HG02763 (cell line): ENCODE results near the gene P2RX7.

Source experiments
- ATAC-seq: cut with Tn5 transposase; IDR thresholded peaks from one replicate; pipeline ENCODE4 v1.9.1; 2021; ENCODE audit warnings: mild to moderate bottlenecking, moderate library complexity; ENCODE audit not compliant: unreplicated experiment

The P2RX7 gene

GRCh38 chr12:121110211-121110940, 22.3 kb upstream of the P2RX7 start:
- ATAC-seq, result peak; percentile 64

DNA sequence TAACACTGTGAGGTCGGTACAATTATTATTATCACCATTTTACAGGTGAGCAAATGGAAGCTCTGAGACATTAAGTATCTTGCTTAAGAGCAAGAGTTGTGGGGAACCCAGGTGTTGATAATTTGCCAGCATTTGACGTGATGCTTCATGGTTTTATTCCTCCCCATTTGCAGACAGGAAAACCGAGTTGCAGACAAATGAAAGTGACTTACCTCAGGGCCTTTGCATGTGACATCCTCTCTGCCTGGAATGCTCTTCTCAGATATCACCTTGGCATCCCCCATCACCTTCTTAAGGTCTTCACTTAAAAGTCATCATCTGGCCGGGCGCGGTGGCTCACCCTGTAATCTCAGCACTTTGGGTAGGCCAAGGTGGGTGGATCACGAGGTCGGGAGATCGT, 21.0 kb upstream of the P2RX7 start:
- no peak for ATAC-seq

DNA sequence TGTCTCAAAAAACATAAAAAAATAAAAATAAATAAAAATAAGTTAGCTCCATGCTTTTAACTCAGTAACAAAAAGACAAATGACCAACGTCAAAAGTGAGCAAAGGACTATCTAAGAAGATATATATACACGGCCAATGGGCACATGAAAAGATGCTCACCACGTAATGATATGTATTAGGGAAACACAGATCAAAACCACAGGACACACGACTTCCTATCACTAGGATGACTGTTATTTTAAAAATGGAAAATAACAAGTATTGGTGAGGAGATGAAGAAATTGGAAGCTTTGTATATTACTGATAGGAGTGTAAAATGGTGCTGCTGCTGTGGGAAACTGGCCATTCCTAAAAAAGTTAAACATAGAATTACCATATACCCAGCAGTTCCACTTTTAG, 20.2 kb upstream of the P2RX7 start:
- ATAC-seq, result no peak

DNA sequence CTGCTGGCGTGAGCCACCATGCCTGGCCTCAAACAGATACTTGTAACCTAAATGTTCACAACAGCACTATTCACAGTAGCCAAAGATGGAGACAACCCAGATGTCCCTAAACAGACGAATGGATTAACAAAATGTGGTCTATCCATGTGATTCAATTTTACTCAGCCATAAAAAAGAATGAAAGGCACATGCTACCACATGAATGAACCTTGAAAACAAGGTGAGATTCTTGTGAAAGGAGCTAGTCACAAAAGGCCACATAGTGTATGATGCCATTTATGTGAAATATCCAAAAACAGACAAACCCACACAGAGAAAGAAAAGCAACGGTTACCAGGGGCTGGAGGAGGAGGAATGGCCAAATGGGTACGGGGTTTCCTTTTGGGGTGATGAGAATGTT, 19.6 kb upstream of the P2RX7 start:
- no peak for ATAC-seq

DNA sequence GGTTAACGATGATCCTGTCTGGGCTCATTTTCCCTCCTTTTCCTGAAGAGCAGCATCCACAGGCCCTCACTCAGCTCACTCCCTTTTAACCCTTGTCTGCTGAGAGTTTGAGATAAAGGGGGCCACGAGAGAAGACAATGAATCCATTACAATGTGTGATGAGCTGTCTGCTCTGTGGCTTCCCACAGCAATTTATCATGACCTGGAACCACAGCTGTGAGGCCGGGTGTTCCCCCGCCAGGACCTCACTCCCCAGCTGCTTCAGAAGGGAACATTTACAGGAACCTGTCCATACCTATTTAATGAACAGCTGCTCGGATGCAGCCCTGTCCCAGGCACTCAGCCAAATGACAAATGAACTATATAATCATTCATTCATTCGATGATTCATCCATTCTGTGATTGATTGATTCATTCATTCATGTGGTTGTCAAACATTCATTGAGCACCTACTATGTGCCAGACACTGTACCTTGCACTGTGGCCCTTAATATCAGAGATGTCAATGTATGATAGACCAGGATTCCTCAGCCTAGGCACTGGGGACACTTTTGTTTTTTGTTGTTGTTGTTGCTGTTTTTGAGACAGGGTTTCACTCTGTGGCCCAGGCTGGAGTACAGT, 18.5 kb upstream of the P2RX7 start:
- ATAC-seq, result no peak

DNA sequence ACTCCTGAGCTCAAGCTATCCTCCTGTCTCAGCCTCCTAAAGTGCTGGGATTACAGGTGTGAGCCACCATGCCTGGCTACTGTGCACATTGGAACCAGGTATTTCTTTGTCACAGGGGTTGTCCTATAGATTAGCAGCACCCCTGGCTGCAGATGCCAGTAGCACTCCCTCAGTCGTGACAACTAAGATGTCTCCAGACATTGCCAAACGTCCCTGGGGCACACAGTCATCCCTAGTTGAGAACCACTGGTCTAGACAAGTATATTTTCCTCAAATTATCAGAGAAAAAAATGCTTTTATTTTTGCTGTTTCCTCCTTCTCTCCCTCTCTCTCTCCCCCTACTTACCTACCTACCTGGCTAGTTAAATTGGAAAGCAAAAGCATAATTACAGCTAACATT, 17.9 kb upstream of the P2RX7 start:
- ATAC-seq, result no peak

- ATAC-seq, result no peak
Measured at GRCh38 chr12:121115530-121115929, 17.1 kb upstream of the P2RX7 start.

DNA sequence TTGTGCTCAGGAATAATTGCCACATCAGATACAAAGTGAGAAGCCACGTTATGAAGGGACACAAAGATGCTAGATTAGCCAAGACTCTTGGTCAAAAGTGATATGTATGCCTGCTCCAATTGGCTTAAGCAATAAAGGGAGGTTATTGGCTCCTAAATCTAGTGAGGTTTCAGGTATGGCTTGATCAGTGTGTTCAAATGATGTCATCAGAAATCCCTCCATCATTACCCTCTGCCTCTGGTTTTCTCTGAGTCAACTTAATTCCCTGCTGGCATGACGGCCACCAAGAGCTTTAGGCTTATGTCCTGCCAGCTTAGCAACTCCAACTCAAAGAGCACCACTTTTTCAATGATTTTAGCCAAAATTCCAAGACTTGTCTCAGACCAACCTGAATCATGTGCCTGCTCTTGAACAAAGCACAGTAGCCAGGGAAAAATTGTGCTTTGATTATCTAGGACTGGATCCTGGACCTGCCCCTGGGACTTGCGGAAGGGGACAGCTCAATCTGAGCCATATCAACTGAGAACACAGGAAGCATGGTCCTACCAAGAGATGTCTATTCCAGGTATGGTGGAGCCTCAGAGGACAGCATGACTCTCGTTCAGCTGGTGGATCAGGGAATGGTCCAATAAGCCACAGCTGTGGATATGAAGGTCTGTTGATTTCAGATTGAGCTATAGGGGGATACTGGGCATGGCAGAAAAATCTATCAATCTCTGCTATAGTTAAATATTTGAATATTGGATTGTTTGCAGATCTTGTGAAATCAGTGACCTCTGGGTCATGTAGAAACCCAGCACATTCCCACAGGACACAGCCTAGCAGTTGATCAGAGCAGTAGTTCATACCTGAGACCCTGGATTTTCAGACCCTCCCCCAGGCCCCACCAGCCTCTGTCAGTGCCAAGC, 16.1 kb upstream of the P2RX7 start:
- ATAC-seq, result no peak

GRCh38 chr12:121117226-121117777, 15.4 kb upstream of the P2RX7 start:
- no peak for ATAC-seq

DNA sequence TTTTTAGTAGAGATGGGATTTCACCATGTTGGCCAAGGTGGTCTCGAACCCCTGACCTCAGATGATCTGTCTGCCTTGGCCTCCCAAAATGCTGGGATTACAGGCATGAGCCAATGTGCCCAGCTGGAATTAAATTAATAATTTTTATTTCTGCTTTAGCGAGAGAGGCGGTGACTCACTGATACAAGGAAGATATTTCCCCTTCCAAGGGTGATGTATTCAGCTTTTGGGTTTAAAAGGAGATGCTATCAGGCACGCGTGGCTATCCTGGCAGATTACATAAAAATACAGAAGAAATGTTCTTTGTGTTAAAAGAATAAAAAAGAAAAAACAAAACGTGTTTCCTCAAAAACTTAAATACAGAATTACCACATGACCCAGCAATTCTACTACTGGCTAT, 12.4 kb upstream of the P2RX7 start:
- ATAC-seq, result no peak

DNA sequence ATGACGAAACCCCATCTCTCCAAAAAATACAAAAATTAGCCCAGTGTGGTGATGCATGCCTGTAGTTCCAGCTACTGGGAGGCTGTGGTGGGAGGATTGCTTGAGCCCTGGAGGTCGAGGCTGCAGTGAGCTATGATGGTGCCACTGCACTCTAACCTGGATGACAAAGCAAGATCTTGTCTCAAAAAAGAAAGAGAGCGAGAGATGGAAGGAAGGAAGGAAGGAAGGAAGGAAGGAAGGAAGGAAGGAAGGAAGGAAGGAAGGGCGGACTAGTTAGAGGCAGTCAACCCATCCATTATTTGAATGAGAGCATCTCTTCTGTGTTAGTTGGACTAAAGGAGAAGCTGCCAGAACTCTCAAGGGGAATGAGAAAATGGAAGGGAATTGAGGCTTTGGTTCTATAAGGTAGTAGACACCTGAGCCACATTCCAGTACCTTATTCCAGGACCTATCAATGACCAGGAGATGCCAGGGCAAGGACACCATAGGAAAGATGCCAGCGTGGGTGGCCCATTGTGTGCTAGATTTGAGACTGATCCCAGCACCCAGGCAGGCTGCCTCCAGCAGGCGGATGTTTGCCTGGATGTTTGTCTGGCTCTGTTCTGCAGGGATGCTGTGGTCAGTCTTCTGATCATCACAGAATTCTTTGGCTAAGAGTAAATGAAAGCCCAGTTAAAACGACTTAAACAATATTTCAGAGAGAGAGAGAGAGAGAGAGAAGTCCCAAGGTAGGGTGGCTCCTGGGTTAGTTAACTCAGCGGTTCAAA, 11.5 kb upstream of the P2RX7 start:
- no peak for ATAC-seq

- ATAC-seq, result no peak
Measured at GRCh38 chr12:121121805-121122204, 10.9 kb upstream of the P2RX7 start.

DNA sequence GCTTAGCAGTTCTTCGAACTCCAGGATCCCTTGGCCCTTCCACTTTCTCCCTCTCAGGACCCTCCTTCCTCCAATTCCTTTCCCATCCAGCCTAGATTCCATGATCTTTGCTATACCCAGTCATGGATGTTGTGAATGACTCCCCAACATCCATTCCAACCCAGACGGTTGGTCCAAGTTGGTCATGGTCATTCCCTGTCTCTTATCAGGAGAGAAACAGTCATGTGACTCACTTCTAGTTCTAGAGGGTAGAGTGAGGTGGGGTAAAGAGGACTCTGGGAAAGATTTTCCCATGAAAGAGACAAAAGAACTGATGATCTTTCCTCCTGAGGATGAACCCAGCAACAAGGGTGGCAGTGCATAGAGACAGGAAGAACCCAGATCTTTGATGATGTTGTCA, 9.2 kb upstream of the P2RX7 start:
- no peak for ATAC-seq

- no peak for ATAC-seq
Measured at GRCh38 chr12:121124402-121125109, 8.1 kb upstream of the P2RX7 start.

GRCh38 chr12:121127501-121127900, 5.2 kb upstream of the P2RX7 start:
- no peak for ATAC-seq

DNA sequence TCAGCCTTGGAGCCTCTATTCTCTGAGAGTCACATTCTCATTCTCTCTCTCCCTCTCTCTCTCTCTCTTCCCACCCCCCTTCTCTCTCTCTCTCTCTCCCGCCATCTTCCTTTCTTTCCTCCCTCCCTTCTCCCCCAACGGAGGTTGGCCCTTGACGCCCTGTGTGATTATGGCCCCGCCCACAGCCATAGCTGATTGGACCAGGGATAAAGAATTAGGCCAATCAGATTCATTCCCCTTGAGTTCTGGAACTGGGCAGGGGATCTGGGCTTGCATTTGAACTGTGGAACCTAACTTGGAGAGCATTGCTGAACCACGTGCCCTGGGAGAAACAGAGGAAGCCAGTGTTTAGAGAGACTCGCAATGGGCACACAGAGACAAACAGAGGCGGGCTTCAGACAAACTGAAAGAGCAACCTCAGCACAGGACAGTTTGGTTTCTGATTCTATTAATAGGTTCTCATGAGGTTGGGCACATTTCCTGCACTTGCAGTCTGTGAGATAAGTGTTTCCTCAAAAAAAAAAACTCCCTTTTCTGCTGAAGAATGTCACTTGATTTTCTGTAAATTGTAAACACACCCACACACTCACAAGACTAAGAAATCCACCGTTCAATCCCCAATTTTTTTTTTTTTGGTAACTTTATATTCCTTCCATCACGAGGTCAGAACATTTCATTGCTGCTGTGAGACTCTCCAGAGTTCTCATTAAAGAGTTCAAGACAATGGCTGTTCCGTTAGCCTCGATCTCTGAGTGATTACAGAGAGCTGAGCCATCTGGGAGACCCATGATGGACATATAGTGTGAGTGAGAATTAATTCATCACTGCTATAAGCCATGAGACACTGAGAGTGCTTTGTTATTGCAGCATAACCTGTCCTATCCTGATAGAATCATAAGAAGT, 3.5 kb upstream of the P2RX7 start:
- ATAC-seq, result peak; percentile 75

- ATAC-seq, result no peak
Measured at GRCh38 chr12:121129811-121130147, 2.9 kb upstream of the P2RX7 start.

- no peak for ATAC-seq
Measured at GRCh38 chr12:121130866-121131373, 1.8 kb upstream of the P2RX7 start.

GRCh38 chr12:121131941-121132341, 735 bp upstream of the P2RX7 start:
- ATAC-seq, result no peak
